IPS-18a (cell line): ENCODE results near the gene PLAGL2.
A peak's percentile ranks its signal among the peaks of the same experiment; 100 is the strongest.
"Not testable (repeated sequence)": the region's sequence is repeated elsewhere in the genome, so short reads cannot be mapped to it uniquely, and the experiment has no call there.

ENCODE experiments used
- H3K27ac ChIP-seq: one replicate; pipeline ENCODE4 v1.5.1; 2013; ENCODE audit warnings: low read length
- H3K27me3 ChIP-seq: one replicate; pipeline ENCODE4 v1.6.1; 2013; ENCODE audit warnings: mild to moderate bottlenecking, low read length; ENCODE audit not compliant: control insufficient read depth, insufficient read depth
- H3K36me3 ChIP-seq: one replicate; pipeline ENCODE4 v1.6.1; 2013; ENCODE audit warnings: low read depth, low read length; ENCODE audit not compliant: control insufficient read depth
- H3K4me1 ChIP-seq: one replicate; pipeline ENCODE4 v1.6.1; 2013; ENCODE audit warnings: low read depth, low read length; ENCODE audit not compliant: control insufficient read depth
- H3K4me3 ChIP-seq: one replicate; pipeline ENCODE4 v1.5.1; 2013; ENCODE audit warnings: low read length
- H3K9ac ChIP-seq: one replicate; pipeline ENCODE4 v1.6.1; 2013; ENCODE audit warnings: mild to moderate bottlenecking, low read length, moderate library complexity
- H3K9me3 ChIP-seq: one replicate; pipeline ENCODE4 v1.6.1; 2013; ENCODE audit warnings: low read depth, low read length; ENCODE audit not compliant: control insufficient read depth

Gene PLAGL2

GRCh38 chr20:32207626-32208498 lies at the start of gene PLAGL2, which contains the start of gene POFUT1:
PLAGL2 (minus strand) TSS chr20:32207743; CDS start chr20:32202178, 5,565 bp downstream.
POFUT1 (plus strand) TSS chr20:32207880; CDS start chr20:32207942, 62 bp downstream.
- Histone ChIP-seq H3K27me3 (no peaks in the 10 kb centered on the region), H3K4me1 (peaks cover 6% of the 10 kb centered on the region), H3K9me3 (no peaks in the 10 kb centered on the region), H3K9ac (peak within 1 kb of the TSS; percentile 90), H3K27ac (peak within 1 kb of the TSS; percentile 33), H3K4me3 (peak within 1 kb of the TSS; percentile 97), H3K36me3 (peaks cover 32% of the 10 kb centered on the region)

DNA sequence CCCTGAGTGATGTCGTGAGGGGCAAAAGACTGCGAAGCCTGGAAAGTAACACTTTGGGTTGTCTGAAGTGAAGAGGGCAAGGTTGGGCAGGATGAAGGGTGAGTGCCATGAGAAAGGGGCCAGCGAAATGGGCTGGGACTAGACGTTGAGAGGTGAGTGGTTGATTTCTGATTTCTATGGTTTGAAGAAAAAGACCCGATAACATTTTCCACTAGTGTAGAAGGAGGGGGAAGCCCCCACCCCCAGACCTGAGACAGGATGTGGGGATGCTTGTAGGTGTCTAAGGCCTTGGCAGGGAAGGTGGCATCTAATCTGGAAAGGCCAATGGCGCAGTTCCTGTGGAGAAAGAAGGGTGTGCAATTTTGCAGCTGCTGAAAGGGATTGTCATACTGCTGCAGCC lies 44.6 kb upstream of the PLAGL2 start:
- no peak overlapping the region for H3K9ac ChIP-seq
- no peaks in the 10 kb centered on the region for H3K27me3 ChIP-seq
- no peak overlapping the region for H3K27ac ChIP-seq
- H3K4me3 ChIP-seq = no peak overlapping the region
- no peaks in the 10 kb centered on the region for H3K36me3 ChIP-seq
- no peaks in the 10 kb centered on the region for H3K4me1 ChIP-seq
- H3K9me3 ChIP-seq = no peaks in the 10 kb centered on the region

DNA sequence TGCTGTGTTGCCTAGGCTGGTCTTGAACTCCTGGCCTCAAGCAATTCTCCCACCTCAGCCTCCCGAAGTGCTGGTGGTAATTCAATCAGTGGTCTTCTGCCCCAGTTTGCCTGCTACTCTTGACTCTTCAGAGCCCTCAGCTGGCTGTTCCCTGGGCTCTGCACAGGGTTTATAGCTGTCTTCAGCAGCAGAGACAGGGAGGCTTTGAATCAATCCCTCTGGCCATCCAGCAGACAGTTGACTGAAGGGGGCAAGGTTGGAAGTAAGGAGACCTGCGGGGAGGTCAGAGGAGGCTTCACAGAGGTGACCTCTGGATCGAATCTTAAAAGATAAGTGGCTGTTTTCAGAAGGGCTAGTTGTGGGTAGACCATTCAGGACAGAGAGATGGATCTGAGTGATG lies 43.9 kb upstream of the PLAGL2 start:
- H3K36me3 ChIP-seq = no peaks in the 10 kb centered on the region
- H3K27me3 ChIP-seq = no peaks in the 10 kb centered on the region
- H3K4me3 ChIP-seq = no peak overlapping the region
- no peak overlapping the region for H3K9ac ChIP-seq
- H3K4me1 ChIP-seq = no peaks in the 10 kb centered on the region
- H3K9me3 ChIP-seq = no peaks in the 10 kb centered on the region
- no peak overlapping the region for H3K27ac ChIP-seq

GRCh38 chr20:32249030-32249738 lies 41.6 kb upstream of the PLAGL2 start:
- H3K27ac ChIP-seq = no peak overlapping the region
- H3K36me3 ChIP-seq = no peaks in the 10 kb centered on the region
- H3K4me1 ChIP-seq = no peaks in the 10 kb centered on the region
- no peak overlapping the region for H3K4me3 ChIP-seq
- no peaks in the 10 kb centered on the region for H3K27me3 ChIP-seq
- H3K9ac ChIP-seq = no peak overlapping the region
- no peaks in the 10 kb centered on the region for H3K9me3 ChIP-seq

DNA sequence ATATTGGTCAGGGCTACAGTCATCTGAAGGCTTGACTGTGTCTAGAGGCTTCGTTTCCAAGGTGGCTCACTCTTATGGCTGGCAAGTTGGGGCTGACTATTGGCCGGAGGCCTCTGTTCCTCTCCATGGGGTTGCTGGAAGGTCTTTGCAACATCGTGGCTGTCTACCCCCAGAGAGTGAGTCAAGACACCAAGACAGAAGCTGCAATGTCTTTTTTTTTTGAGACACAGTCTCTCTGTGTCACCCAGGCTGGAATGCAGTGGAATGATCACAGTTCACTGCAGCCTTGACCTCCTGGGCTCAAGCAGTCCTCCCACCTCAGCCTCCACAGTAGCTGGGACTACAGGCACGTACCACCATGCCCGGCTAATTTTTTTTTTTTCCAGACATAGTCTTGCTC lies 40.5 kb upstream of the PLAGL2 start:
- no peaks in the 10 kb centered on the region for H3K9me3 ChIP-seq
- H3K4me3 ChIP-seq = no peak overlapping the region
- H3K27ac ChIP-seq = no peak overlapping the region
- H3K4me1 ChIP-seq = no peaks in the 10 kb centered on the region
- H3K27me3 ChIP-seq = no peaks in the 10 kb centered on the region
- no peaks in the 10 kb centered on the region for H3K36me3 ChIP-seq
- no peak overlapping the region for H3K9ac ChIP-seq

- H3K9ac ChIP-seq, H3K9me3 ChIP-seq, H3K36me3 ChIP-seq, H3K4me1 ChIP-seq, H3K4me3 ChIP-seq, H3K27me3 ChIP-seq, H3K27ac ChIP-seq: not testable (repeated sequence)
Measured at GRCh38 chr20:32246208-32246607, 38.7 kb upstream of the PLAGL2 start.

DNA sequence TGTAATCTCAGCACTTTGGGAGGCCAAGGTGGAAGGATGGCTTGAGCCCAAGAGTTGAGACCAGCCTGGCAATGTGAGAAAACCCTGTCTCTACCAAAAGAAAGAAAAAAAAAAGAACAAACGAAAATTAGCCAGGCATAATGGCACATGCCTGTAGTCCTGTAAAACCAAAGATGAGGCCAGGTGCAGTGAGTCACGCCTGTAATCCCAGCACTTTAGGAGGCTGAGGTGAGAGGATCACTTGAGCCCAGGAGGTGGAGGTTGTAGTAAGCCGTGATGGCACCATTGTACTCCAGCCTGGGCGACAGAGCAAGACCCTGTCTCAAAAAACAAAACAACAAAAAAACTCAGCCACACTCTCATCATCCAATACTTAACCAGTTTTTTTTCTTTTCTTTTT lies 37.4 kb upstream of the PLAGL2 start:
- peaks cover 6% of the 10 kb centered on the region for H3K4me1 ChIP-seq
- no peaks in the 10 kb centered on the region for H3K27me3 ChIP-seq
- no peaks in the 10 kb centered on the region for H3K36me3 ChIP-seq
- H3K9me3 ChIP-seq = no peaks in the 10 kb centered on the region
- H3K4me3 ChIP-seq = no peak overlapping the region
- H3K27ac ChIP-seq = no peak overlapping the region
- H3K9ac ChIP-seq = no peak overlapping the region

DNA sequence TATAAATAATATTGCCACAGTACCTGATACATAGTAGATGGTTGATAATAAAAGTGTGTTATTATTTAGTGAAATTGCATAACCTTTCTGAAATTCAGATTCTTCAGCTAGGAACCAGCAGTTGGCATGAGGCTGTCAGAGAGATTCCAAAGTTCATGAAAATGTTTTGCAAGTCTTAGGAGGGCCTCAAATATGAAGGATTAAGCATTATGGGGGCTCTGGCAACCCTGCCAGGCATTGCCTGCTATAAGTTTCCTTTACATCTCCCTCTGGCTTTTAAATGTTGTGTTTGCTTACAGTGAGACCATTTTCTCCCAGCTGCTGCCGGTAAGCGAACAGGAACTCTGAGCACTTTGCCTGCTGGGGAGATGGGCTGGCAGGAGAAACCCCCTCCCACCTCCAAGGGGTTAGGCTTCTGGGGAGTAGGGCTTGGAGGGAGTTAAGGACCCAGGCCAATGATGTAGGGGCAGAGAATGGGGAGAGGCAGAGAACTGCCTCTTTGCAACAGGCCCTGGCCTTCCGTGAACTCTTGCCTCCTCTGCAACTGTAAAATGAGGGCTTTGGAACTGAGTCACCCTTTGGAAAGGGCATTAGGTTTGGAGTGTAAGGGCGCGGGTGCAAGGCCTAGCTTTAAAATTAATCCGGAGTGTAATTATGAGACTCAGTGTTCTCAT lies 36.7 kb upstream of the PLAGL2 start:
- Histone ChIP-seq H3K36me3 (no peaks in the 10 kb centered on the region), H3K4me3 (no peak overlapping the region), H3K9me3 (no peaks in the 10 kb centered on the region), H3K9ac (no peak overlapping the region), H3K27ac (no peak overlapping the region), H3K27me3 (no peaks in the 10 kb centered on the region), H3K4me1 (peaks cover 9% of the 10 kb centered on the region)

DNA sequence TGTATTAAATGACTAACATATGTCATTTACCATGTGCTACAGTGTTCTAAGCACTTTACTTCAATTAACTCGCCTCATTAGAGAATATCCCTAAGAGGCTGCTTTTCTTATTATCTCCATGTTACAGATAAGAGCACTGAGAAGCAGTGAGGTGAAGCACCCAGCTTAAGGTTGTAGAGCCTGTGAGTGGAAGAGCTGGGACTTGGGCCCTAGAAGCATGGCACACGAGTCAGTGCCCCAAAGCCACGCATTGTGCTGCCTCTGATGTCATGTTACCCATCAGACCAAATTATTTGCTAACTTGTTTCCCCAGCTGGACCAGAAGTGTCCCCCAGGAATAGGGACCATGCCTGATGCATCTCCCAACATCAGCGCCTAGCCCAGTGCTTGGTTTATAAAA lies 34.3 kb upstream of the PLAGL2 start:
- peaks cover 9% of the 10 kb centered on the region for H3K4me1 ChIP-seq
- no peaks in the 10 kb centered on the region for H3K9me3 ChIP-seq
- no peaks in the 10 kb centered on the region for H3K27me3 ChIP-seq
- no peak overlapping the region for H3K9ac ChIP-seq
- no peak overlapping the region for H3K27ac ChIP-seq
- H3K36me3 ChIP-seq = peaks cover 3% of the 10 kb centered on the region
- H3K4me3 ChIP-seq = no peak overlapping the region

DNA sequence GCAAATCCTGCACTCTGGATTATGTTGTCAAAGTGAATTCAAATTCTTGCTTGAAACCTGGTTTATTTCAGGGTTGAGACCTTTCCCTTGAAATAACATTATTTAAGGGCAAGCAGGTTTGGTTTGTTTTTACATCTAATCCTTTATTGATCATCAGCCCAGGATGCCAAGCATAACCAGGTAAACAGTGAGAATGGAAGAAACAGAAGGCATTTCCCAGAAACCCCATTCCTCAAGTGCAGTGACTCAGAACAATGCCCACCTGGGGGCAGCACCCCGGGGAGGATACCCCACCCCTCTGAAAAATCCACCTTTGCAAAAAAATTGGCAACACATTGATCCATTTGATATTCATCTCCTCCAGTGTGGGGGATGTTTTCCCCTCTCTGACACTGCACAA lies 32.7 kb upstream of the PLAGL2 start:
- H3K36me3 ChIP-seq = peaks cover 8% of the 10 kb centered on the region

More for the DNA sequence above, 32.7 kb upstream of the PLAGL2 start:
- peaks cover 9% of the 10 kb centered on the region for H3K4me1 ChIP-seq
- H3K9ac ChIP-seq = no peak overlapping the region
- H3K4me3 ChIP-seq = peak overlapping the region; percentile 7
- H3K27ac ChIP-seq = no peak overlapping the region
- H3K9me3 ChIP-seq = no peaks in the 10 kb centered on the region
- no peaks in the 10 kb centered on the region for H3K27me3 ChIP-seq
